ENCODE measurements around the gene ZFAND5. TPM values are rescaled to one million over a fixed set of nuclear protein-coding genes. Genes with fewer than 3 reads are reported as not detected.

Gene ZFAND5
- total RNA-seq, 1 donor from 2014 or later, result 159 TPM

DNA sequence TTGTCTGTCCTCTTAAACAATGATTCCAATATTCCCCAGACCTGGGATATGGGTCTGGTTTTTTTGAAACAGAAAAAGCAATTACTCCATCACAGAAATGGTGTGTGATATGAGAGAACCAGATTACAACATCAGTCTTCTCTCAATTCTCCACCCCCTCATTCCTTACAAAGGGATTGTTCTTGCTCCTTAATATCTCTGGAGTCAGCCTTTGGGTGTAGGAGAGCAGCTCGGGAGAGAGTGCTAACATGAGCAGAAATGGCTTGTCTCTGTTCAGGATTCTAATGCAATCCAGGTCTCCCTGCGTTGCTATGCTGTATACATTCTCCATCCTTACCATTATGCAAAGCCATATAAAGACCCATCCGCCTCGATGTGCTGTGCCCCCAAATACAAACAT, 32.7 kb downstream of the ZFAND5 start:
- no peak for DNase-seq (ENCODE audit: extremely low read depth, low read depth, low spot score)

DNA sequence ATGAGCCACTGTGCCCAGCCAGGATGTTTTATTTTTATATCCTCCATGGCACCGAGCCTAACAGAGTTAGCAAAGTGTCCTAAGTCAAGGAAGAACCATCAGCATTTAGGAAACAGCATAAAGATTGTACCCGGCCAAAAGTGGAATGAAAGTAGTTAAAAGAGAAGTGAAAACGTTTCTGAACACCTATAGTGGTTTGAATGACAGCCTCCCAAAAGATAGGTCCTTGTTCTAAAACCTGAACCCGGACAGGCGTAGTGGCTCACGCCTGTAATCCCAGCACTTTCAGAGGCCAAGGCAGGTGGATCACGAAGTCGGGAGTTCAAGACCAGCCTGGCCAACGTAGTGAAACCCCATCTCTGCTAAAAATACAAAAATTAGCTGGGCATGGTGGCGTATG, 37.4 kb downstream of the ZFAND5 start:
- DNase-seq (ENCODE audit: extremely low read depth, low read depth, low spot score), result no peak

DNA sequence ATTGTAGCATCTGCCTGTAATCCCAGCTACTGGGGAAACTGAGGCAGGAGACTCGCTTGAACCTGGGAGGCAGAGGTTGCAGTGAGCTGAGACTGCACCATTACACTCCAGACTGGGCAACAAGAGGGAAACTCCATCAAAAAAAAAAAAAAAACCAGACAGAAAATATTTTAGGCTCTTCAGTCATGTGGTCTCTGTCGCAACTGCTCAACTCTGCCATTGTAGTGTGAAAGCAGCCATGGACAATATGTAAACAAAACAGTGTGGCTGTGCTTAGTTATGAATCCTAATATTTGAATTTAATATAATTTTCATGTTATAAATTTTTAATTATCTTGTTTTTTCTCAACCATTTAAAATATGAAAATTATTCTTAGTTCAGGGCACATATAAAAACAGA, 38.4 kb downstream of the ZFAND5 start:
- DNase-seq (ENCODE audit: extremely low read depth, low read depth, low spot score), result no peak

DNA sequence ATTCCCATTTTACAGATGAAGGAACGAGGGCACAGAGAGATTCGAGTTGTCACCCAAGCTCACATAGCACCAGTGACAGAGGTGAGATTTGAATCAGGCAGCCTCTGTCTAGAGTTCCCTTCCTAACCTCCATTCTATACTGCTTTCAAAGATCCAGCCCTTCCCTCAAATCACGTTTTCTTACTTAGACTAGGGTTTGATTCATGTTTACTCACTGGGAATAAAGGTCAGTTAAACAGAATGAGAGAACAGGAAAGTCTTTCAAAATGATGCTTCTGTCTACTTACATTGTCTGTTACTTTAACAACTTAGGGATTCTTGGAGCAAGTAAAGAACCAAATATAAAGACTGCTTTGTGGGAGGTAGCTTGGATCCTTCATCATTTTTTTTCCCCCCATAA, 40.0 kb downstream of the ZFAND5 start:
- no peak for DNase-seq (ENCODE audit: extremely low read depth, low read depth, low spot score)

DNA sequence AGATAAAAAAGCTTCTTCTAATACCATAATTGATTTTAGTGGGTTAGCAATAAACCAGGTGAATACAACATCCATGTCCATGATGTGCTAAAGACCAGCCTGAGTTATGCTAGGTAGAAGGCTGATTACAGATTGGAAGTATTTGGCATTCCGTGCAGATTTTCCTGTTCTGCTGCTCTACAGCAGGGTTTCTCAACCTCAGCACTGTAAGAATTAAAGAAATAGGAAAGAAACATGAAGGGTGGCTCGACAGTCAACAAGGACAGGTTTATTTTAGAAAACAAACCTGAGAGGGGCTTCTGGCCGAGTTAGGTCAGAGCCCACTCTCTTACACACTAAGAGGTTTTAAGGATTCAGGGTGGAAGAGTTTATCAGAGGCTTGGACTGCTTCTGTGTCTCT, 42.3 kb downstream of the ZFAND5 start:
- no peak for DNase-seq (ENCODE audit: extremely low read depth, low read depth, low spot score)

DNA sequence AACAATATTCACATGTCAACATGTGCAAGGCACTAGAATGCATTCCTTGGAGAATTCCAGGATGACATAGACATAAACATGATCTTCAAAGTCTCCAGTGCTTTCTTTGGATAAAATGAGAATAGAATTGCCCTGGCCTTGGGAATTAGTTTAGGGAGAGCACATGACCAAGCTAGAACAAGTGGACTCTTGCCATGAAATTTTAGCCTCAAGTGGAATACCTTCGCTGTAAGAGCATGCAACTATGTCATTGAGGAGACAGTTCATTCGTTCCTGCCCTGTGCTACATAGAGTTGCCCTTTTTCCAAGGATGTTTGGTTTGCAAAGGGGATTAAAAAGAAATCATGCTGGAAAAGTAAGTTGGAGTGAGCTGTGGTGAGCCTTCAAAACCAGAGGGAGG, 42.7 kb downstream of the ZFAND5 start:
- no peak for DNase-seq (ENCODE audit: extremely low read depth, low read depth, low spot score)

DNA sequence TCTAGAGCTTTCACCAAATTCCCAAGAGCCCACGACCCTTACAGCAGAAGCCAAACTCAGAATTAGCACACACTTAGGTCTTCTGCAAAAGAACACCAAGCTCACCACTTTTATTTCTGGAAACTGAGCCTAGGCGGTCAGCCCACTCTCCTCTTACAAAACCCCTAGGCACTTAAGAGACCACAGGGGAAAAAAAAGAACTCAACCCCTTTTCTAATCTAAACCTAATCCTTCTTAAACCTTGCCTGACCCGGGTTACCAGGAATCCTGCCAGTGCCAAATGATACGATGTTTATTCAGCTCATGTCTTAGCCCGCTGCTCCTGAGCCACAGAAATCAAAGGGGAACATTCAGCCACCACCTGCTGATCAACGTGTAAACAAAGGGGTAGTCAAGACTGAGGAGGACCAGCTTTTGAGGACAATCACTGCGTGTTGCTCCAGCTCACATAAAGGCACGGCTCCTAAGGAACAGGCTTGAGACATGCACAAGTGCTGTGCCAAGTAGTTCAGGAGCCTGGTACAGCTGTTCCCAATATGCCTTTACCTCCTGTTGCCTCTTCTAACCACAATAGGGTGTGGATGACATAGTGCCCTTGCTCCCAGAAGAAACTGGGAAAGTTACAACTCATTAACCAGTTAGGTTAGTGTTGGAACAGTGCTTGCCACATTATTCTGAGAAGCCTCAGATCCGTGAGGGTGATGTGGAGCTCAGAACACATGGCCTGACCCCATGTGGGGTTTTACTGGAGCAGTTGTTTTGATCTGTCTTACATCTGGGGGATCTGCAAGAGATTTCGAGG, 49.3 kb downstream of the ZFAND5 start:
- no peak for DNase-seq (ENCODE audit: extremely low read depth, low read depth, low spot score)

DNA sequence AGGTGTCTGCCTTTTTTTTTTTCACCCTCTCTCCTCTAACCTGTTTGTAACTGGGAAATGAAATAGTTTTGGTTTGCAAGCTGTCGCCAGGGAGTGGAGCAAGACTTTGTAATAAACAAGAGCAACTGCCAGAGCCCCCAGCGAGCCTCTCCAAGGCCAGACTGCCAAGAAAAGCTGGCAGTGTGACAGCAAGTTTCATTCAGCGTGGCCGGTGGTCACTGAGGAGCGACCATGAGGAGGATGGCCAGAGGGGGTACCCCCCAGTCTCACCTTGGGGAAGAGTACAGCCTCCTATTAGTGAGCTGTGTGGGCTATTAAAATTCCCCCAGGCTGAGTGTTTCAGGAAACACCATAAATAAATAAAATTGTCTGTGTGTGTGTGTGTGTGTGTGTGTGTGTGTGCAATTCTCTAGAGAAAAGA, 49.9 kb downstream of the ZFAND5 start:
- no peak for DNase-seq (ENCODE audit: extremely low read depth, low read depth, low spot score)

DNA sequence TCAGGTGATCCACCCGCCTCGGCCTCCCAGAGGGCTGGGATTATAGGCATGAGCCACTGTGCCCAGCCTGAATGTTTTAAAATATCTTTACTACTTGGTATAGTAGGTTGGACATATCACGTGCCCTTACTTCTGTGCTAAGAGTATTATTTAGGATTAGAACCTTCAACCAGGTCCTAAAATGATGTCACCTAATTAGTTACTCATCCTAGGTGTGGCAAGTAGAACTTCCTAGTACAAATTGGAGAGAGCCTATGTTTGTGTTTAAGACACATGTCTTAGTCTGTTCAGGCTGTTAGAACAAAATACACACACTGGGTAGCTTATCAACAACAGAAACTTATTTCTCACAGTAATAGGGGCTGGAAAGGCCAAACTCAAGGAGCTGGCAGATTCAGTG, 51.5 kb downstream of the ZFAND5 start:
- no peak for DNase-seq (ENCODE audit: extremely low read depth, low read depth, low spot score)

DNA sequence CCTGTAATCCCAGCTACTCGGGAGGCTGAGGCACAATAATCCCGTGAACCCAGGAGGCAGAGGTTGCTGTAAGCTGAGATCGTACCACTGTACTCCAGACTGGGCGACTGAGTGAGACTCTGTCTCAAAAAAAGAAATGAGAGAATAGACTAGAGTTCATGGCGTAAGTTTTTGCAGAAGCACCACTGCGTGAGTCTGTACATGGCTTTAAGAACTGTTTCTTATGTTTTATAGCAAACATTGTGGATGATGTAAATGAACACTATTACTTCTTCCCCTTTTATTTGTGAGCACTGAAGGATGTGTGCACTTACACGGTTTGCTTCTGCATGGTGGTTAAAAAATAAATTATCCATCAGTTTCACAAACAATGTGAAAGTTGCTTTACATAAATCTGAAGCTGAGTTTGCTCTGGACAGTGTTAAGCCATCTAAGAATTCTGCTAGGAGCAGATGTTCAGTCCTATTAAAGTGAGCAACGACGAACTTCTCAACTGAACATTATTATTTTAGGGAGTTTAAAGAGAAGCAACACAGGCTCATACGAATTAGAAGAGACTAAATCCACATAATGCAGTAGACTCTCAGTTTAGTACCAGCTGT, 52.5 kb downstream of the ZFAND5 start:
- DNase-seq (ENCODE audit: extremely low read depth, low read depth, low spot score), result no peak

DNA sequence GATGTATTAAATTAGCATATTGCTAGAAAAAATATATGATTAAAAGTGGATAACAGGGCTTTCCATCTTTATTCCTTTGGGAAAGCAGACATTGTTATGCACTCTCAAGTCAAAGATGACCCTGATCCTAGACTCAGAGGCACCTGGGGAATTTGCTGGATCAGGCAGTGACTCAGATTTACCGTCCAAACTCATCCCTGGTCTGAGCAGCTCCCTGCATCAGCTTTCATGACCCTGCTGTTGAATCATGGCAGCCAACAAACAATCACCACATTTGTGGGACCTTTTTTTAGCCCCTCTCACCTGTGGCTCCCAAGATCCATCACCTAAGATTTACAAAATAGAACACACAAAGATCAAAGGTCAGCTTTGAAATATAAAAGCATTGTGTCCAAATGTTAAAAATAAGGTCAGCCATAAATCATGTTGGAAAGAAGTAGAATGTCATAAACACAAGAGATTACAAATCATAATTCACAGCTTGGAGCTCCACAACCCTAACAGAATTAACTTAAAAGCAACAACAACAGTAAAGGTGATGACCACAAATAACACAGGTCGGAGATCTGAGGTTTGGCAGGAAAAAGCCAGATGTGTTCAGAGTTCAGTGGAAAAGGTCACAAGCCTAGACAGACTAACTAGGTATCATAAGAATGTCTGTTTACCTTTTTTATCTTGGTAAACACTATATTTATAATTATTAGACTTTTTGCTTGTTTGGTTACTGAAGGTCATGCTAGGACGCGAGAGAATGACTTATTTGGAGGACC, 55.5 kb downstream of the ZFAND5 start:
- DNase-seq (ENCODE audit: extremely low read depth, low read depth, low spot score), result no peak

DNA sequence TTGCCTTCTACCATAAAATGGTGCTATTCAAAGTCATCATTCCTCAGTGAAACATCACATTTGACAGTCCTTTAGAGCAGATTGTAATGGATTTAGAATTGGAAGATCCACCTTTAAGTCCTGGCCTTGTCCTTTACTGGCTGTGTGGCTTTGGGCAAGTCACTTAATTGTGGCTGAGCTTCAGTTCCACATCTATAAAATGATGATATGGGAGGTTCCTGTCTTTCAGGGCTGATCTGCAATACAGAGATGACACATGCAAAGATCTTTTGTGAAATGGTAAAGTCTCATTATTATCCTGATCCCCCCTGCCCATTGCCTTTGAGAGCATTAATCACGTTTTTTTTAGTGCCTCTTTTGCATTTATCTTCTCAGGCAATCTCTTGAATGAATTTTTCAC, 58.2 kb downstream of the ZFAND5 start:
- no peak for DNase-seq (ENCODE audit: extremely low read depth, low read depth, low spot score)

DNA sequence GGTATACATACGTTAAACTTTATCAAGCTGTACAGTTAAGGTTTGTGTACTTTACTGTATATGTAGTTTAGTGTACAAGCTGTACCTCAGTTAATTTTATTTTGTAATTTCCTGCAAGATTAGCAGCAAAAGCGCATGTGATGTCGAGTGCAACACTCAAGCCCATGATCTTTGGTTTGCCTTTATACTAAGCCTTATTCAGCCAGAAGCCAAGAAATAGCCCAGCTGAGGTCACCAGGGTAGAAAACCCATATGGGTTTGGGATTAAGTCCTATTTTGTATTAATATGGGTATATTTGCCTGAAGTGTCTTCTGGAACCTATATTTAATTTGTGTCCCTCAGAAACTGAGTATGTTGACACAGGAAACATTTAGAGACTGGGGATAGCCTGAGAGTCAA, 59.3 kb downstream of the ZFAND5 start:
- DNase-seq (ENCODE audit: extremely low read depth, low read depth, low spot score), result no peak

DNA sequence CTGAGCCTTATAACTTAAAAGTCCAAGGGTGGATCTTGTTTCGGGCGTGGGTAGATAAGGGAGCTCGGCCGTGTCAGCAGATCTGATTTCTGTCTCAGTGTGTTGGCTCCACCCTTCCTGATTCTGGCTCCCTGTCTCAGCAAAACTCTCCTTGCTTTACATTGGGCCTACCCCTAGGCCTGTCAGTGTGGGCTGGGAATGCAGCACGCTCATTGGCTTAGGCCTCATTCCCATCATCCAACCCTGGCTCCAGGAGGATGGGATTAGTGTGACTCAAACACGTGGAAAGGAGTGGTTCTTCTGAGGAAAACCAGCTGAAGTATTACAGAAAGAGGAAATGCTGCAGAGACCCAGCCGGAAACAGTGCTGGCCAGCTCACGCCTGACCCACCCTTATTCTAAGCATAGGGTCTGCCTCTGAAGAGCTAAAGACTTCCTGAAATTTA, 59.9 kb downstream of the ZFAND5 start:
- DNase-seq (ENCODE audit: extremely low read depth, low read depth, low spot score), result peak; percentile 75

DNA sequence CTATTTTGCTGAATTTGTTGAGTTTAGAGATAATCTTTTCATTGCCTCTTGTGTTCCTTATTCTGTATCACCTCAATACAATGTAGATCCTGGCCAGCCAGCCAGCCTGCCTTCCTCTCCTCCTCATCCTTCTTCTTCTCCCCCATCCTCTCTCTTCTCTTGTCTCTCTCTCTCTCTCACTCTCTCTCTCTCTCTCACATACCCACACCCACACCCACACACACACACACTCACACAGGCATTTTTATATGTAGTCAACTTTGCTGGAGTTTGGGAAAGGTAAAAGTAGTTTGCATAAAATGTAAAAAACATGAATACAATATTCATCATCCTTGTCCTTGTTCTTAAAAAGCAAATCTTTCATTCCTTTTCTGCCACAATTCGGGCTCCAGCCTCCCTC, 60.5 kb downstream of the ZFAND5 start:
- DNase-seq (ENCODE audit: extremely low read depth, low read depth, low spot score), result no peak

Other genes with a start within 250 kb of the ZFAND5 start
- 0.05 TPM in 1 of 2 replicates, not detected in the other for gene GDA, start 215.8 kb downstream of the ZFAND5 start, total RNA-seq
- gene TMC1, start 156.4 kb upstream of the ZFAND5 start, total RNA-seq, result 0.23 and 0.82 TPM in 2 replicates

All from glomerular endothelial cell (primary cell).